Endothelial cell of umbilical vein (primary cell): ENCODE data around the gene RFNG. TPM values are rescaled to one million over a fixed set of nuclear protein-coding genes. Genes with fewer than 3 reads are reported as not detected.

Source experiments
- BruUV-seq: library from RNA; stranded (reverse); fragments of 400-500 nt; replicated peaks from 2 replicates; lab custom pipeline; 2021; lab: Mats Ljungman, UMichigan
- CTCF ChIA-PET: fragments of 300-600, 350-600 bp; sonication (Branson Sonifier 250); formaldehyde crosslinking; loops from one replicate; lab custom pipeline; 2021; ENCODE audit warnings: antibody characterized with exemption, inconsistent platforms; lab: Charles Lee
- POLR2A ChIA-PET: fragments of 300-600, 350-600 bp; sonication (Branson Sonifier 250); formaldehyde crosslinking; loops from one replicate; lab custom pipeline; 2021; ENCODE audit warnings: antibody characterized with exemption, inconsistent platforms; lab: Charles Lee
- DNase-seq: peaks from one replicate; pipeline ENCODE4 v3.0.0-alpha.2; 2011; ENCODE audit warnings: low read depth, low spot score
- FAIRE-seq: peaks from 2 replicates; lab custom pipeline; 2011; peaks lifted over from hg19 to GRCh38; lab: Jason Lieb, UNC
- H2AFZ ChIP-seq: 2 replicates; pipeline ENCODE4 v1.6.0; 2012; ENCODE audit warnings: low read depth, low read length, control low read depth, inconsistent platforms
- H3K27ac ChIP-seq: 2 replicates; pipeline ENCODE4 v1.5.1; 2011; ENCODE audit warnings: low read depth, mild to moderate bottlenecking, control low read depth, low read length, moderate library complexity; ENCODE audit not compliant: insufficient read depth
- H3K27me3 ChIP-seq, 2 experiments: 2 replicates each; pipeline versions ENCODE4 v1.6.0 to v1.6.1; 2011; ENCODE audit warnings: low read length in 2 of 2, mixed read lengths in 1 of 2; ENCODE audit not compliant: control insufficient read depth in 2 of 2, insufficient read depth in 2 of 2
- H3K36me3 ChIP-seq, 2 experiments: 2 replicates in 1 of 2; 3 replicates in 1 of 2; pipeline ENCODE4 v1.5.1; 2011; ENCODE audit warnings: low read length in 2 of 2, mild to moderate bottlenecking in 1 of 2, moderate library complexity in 1 of 2; ENCODE audit not compliant: control insufficient read depth in 2 of 2, insufficient read depth in 2 of 2; ENCODE audit errors: extremely low read depth in 1 of 2
- H3K4me1 ChIP-seq: 3 replicates; pipeline ENCODE4 v1.5.1; 2011; ENCODE audit warnings: mild to moderate bottlenecking, low read length; ENCODE audit not compliant: control insufficient read depth, insufficient read depth; ENCODE audit errors: extremely low read depth
- H3K4me2 ChIP-seq: 2 replicates; pipeline ENCODE4 v1.6.1; 2011; ENCODE audit warnings: low read length, control low read depth, mixed read lengths; ENCODE audit not compliant: insufficient read depth
- H3K4me3 ChIP-seq, 3 experiments: fragments of 200-600 bp in 1 of 3; sonication (generic), shearing (Covaris generic) in 1 of 3; replicated peaks in 1 of 3; 2 replicates each; pipeline ENCODE4 v1.5.1; 2011 to 2016; ENCODE audit warnings: control low read depth in 3 of 3, low read length in 3 of 3, mild to moderate bottlenecking in 2 of 3, inconsistent platforms in 1 of 3, low read depth in 1 of 3, moderate library complexity in 1 of 3; ENCODE audit not compliant: insufficient read depth in 1 of 3
- H3K79me2 ChIP-seq: 2 replicates; pipeline ENCODE4 v1.6.0; 2012; ENCODE audit warnings: low read length, inconsistent platforms; ENCODE audit not compliant: control insufficient read depth, insufficient read depth
- H3K9ac ChIP-seq: replicated peaks from 2 replicates; pipeline ENCODE3; 2011; ENCODE audit warnings: low read length, control low read depth; ENCODE audit not compliant: insufficient read depth; ENCODE audit errors: extremely low read depth
- H3K9me1 ChIP-seq: replicated peaks from 3 replicates; pipeline ENCODE4 v1.6.0; 2011; ENCODE audit warnings: mild to moderate bottlenecking, low read length; ENCODE audit not compliant: control insufficient read depth, insufficient read depth; ENCODE audit errors: extremely low read depth
- H3K9me3 ChIP-seq: replicated peaks from 2 replicates; pipeline ENCODE4 v1.5.1; 2012; ENCODE audit warnings: low read length, inconsistent platforms; ENCODE audit not compliant: control insufficient read depth, insufficient read depth
- H4K20me1 ChIP-seq: replicated peaks from 2 replicates; pipeline ENCODE3; 2011; ENCODE audit warnings: mild to moderate bottlenecking, low read length; ENCODE audit not compliant: control insufficient read depth, insufficient read depth; ENCODE audit errors: extremely low read depth
- CTCF ChIP-seq, 2 donors: IDR thresholded peaks; 1 replicate in 1 of 2; 2 replicates in 1 of 2; pipeline ENCODE4 v1.5.1; 2011; ENCODE audit warnings: low read length in 2 of 2, mild to moderate bottlenecking in 2 of 2, moderate library complexity in 2 of 2, control low read depth in 1 of 2, inconsistent platforms in 1 of 2, low read depth in 1 of 2; ENCODE audit not compliant: insufficient read depth in 1 of 2; ENCODE audit errors: extremely low read depth in 1 of 2
- EZH2 ChIP-seq: IDR thresholded peaks from 2 replicates; pipeline ENCODE4 v1.6.1; 2012; ENCODE audit warnings: borderline replicate concordance, low read depth, mild to moderate bottlenecking, moderate library complexity, low read length, inconsistent platforms; ENCODE audit not compliant: severe bottlenecking
- FOS ChIP-seq: IDR thresholded peaks from 2 replicates; pipeline ENCODE4 v1.6.1; 2011; ENCODE audit warnings: mild to moderate bottlenecking, low read length, moderate library complexity, borderline replicate concordance; ENCODE audit not compliant: insufficient read depth
- GATA2 ChIP-seq: IDR thresholded peaks from 2 replicates; pipeline ENCODE4 v1.7.0; 2011; ENCODE audit warnings: low read depth, mild to moderate bottlenecking, moderate library complexity, mixed read lengths, low read length; ENCODE audit not compliant: insufficient read length, insufficient read depth
- JUN ChIP-seq: IDR thresholded peaks from 2 replicates; pipeline ENCODE4 v1.6.1; 2011; ENCODE audit warnings: borderline replicate concordance, low read depth; ENCODE audit not compliant: insufficient read length, insufficient read depth
- MYC ChIP-seq: IDR thresholded peaks from one replicate; pipeline ENCODE4 v1.6.1; 2011; ENCODE audit warnings: mild to moderate bottlenecking, low read depth, low read length
- POLR2A ChIP-seq: IDR thresholded peaks from 2 replicates; pipeline ENCODE4 v1.6.1; 2012; ENCODE audit warnings: low read depth, mild to moderate bottlenecking, control low read depth, low read length
- POLR2AphosphoS5 ChIP-seq: IDR thresholded peaks from 2 replicates; pipeline ENCODE4 v1.6.1; 2012; ENCODE audit warnings: low read depth, mild to moderate bottlenecking, control low read depth, low read length, moderate library complexity; ENCODE audit not compliant: insufficient read depth
- dilution Hi-C: fragments of 300-500 bp; cut with MboI; formaldehyde crosslinking; loops from one replicate; pipeline ENCODE4 v1.15.0; 2019; ENCODE audit warnings: low sequenced_read_pairs; ENCODE audit not compliant: extremely low pct_ligation_motif_present
- intact Hi-C: fragments of 100-400 bp; cut with micrococcal nuclease; formaldehyde crosslinking; loops from one replicate; pipeline ENCODE4 v1.10.0; 2022
- polyA plus RNA-seq, 4 experiments: library from polyadenylated mRNA; depleted of rRNA in 3 of 4; stranded (reverse) in 3 of 4; unstranded in 1 of 4; fragments of >200 nt; gene quantifications; 2 replicates each; pipeline versions ENCODE4 v1.2.1 to v1.2.3, GENCODE V29; 2011 to 2012; ENCODE audit warnings: missing spikeins in 1 of 4
- total RNA-seq: library from RNA; stranded (reverse); gene quantifications from 2 replicates; pipeline ENCODE4 v1.2.3, GENCODE V29; 2021
- TF ChIP-seq, protein P1 (sequence below): IDR thresholded peaks from 2 replicates; pipeline ENCODE4 v1.6.1; 2011; ENCODE audit not compliant: insufficient read depth, insufficient read length

The RFNG gene
- total and polyA plus RNA-seq, 2 donors (not counting 3 experiments of a cell fraction or from before 2014, with no cell fraction given), result 33.7 to 40.0 TPM

DNA sequence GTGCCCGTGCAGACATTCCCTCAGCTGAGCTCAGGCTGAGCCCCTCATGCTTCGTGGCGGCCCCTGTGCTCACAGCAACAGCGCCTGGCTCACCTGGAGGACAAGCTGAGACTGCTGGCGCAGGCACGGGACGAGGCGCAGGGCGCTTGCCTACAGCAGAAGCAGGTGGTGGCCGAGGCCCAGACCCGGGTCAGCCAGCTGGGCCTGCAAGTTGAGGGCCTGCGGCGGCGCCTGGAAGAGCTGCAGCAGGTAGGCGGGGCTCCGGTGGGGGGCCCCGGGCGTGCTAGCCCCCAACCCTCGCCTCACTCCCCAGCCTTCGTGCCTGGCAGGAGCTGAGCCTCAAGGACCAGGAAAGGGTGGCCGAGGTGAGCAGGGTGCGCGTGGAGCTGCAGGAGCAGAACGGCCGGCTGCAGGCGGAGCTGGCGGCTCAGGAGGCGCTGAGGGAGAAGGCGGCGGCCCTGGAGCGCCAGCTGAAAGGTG, 21.6 kb downstream of the RFNG start:
- Histone ChIP-seq H2AFZ (no peak overlapping the region), H4K20me1 (no peaks in the 10 kb centered on the region), H3K9me1 (no peaks in the 10 kb centered on the region), H3K79me2 (peaks cover 4% of the 10 kb centered on the region), H3K9me3 (no peaks in the 10 kb centered on the region), H3K36me3 (no peaks in the 10 kb centered on the region), H3K9ac (no peak overlapping the region), H3K27me3 (no peaks in the 10 kb centered on the region), H3K27ac (no peak overlapping the region), H3K4me3 (no peak overlapping the region), H3K4me1 (peaks cover 10% of the 10 kb centered on the region), H3K4me2 (no peak overlapping the region)
- no peak for DNase-seq
- no peak for TF ChIP-seq EZH2
- TF ChIP-seq POLR2AphosphoS5, result no peak
- TF ChIP-seq FOS, result no peak
- TF ChIP-seq MYC, result no peak
- no peak for TF ChIP-seq CTCF (IDR thresholded peaks at IDR 0.05; ENCODE audit: extremely low read depth in 1 of 2, insufficient read depth in 1 of 2, low read depth in 1 of 2, low read length in 2 of 2)
- TF ChIP-seq GATA2, result no peak
- no peak for TF ChIP-seq POLR2A
- TF ChIP-seq, protein P1, sequence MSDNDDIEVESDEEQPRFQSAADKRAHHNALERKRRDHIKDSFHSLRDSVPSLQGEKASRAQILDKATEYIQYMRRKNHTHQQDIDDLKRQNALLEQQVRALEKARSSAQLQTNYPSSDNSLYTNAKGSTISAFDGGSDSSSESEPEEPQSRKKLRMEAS, result no peak
- TF ChIP-seq JUN, result no peak
- dilution Hi-C loops (no loop called here), intact Hi-C loops (loop anchor here (1.0 to 10.0 kb wide), 5 partner anchors 69 to 385 kb away; partner anchors contain the start of genes CCDC57, FASN, HEXD and OGFOD3)
- no peak for FAIRE-seq
- POLR2A ChIA-PET, result no interaction called here
- CTCF ChIA-PET, result interaction anchor here (0.6 to 4.2 kb wide), 39 partner anchors 8 to 308 kb away, joined by 3 to 127 read pairs (median 4); partner anchors contain the start of genes CENPX, DCXR, FASN and GPS1
- BruUV-seq, result no TSS peak
